SH-SY5Y (cell line): ENCODE data around the gene TBC1D22A.

ENCODE experiments used
- GATA2 ChIP-seq: IDR thresholded peaks from 2 replicates; pipeline ENCODE4 v1.6.1; 2011; ENCODE audit warnings: mild to moderate bottlenecking, low read depth, low read length
- GATA3 ChIP-seq: IDR thresholded peaks from 2 replicates; pipeline ENCODE4 v1.6.1; 2011; ENCODE audit warnings: low read depth, mild to moderate bottlenecking, low read length, moderate library complexity

The TBC1D22A gene

GRCh38 chr22:47129902-47130635 lies 367.6 kb downstream of the TBC1D22A start:
- TF ChIP-seq GATA3, result no peak

GRCh38 chr22:47130883-47131631 lies 368.6 kb downstream of the TBC1D22A start:
- TF ChIP-seq GATA2 (no peak), GATA3 (no peak)

GRCh38 chr22:47131632-47132427 lies 369.4 kb downstream of the TBC1D22A start:
- TF ChIP-seq GATA3 (no peak), GATA2 (no peak)

- TF ChIP-seq GATA3, result no peak
- no peak for TF ChIP-seq GATA2
Measured at GRCh38 chr22:47132428-47132825, 370.0 kb downstream of the TBC1D22A start.

GRCh38 chr22:47133061-47133969 lies 370.9 kb downstream of the TBC1D22A start:
- no peak for TF ChIP-seq GATA3

GRCh38 chr22:47134222-47134621 lies 371.8 kb downstream of the TBC1D22A start:
- TF ChIP-seq GATA3, result no peak

GRCh38 chr22:47135338-47135737 lies 372.9 kb downstream of the TBC1D22A start:
- TF ChIP-seq GATA2, result no peak
- TF ChIP-seq GATA3, result no peak

GRCh38 chr22:47136050-47136449 lies 373.6 kb downstream of the TBC1D22A start:
- TF ChIP-seq GATA2 (no peak), GATA3 (no peak)

GRCh38 chr22:47136671-47137070 lies 374.2 kb downstream of the TBC1D22A start:
- TF ChIP-seq GATA3, result no peak
- no peak for TF ChIP-seq GATA2

- TF ChIP-seq GATA3 (no peak), GATA2 (no peak)
Measured at GRCh38 chr22:47139013-47139789, 376.8 kb downstream of the TBC1D22A start.

GRCh38 chr22:47139790-47140119 lies 377.3 kb downstream of the TBC1D22A start:
- TF ChIP-seq GATA2, result no peak
- no peak for TF ChIP-seq GATA3

- TF ChIP-seq GATA3 (no peak), GATA2 (no peak)
Measured at GRCh38 chr22:47142427-47143046, 380.1 kb downstream of the TBC1D22A start.

GRCh38 chr22:47143249-47143938 lies 380.9 kb downstream of the TBC1D22A start:
- no peak for TF ChIP-seq GATA3
- TF ChIP-seq GATA2, result no peak
